SIG-M5 (cell line): ENCODE data around the gene NSL1.
"Not testable (repeated sequence)": the region's sequence is repeated elsewhere in the genome, so short reads cannot be mapped to it uniquely, and the experiment has no call there.

Experiments
- DNase-seq: peaks from one replicate; lab custom pipeline; 2025; lab: John Stamatoyannopoulos, UW

The NSL1 gene

DNA sequence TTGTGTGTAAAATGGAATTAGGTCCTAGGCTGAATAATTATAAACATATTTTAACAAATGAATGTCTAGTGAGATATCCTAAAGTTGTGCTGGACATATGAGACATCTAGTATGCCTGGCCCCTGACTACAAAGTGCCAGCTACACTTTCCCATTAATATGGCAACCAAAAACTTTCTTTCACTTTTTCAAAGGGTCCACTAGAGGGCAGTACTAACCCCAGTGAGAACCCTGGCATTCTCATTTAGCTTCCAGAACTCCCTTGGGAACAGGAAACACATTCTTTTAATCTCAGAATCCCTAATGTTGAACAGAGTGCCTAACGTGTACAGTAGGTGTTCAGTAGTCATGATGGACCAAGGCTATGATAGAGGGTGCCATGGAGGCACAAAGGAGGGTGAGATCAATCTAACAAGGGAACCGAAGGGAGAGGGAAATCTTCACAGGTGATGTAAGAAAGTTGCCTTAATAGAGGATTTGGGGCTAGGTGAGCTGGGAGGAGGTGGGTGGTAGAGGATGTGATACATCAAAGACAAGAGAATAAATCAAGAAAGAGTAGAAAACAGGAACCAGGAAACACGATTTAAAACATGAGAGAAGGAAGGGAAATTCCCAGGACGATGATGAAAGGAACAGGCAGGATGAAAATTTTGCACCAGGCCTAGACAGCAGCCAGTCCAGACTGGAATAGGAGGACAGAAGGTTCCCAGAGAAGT lies 41.6 kb downstream of the NSL1 start:
- DNase-seq, result no peak

DNA sequence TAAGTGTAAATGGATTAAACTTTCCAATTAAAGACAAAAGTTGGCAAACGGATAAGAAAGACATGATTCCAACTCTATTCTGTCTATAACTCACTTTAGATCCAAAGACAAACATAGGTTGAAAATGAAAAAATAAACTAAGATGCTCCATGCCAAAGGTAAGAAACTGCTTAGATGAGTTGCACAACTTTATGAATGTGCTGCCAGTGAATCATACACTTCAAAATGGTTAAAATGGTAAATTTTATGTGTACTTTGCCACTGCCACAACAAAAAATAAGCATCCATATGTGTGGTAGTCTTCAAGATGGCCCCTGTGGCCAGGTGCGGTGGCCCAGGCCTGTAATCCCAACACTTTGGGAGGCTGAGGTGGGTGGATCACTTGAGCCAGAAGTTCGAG lies 45.0 kb downstream of the NSL1 start:
- no peak for DNase-seq

DNA sequence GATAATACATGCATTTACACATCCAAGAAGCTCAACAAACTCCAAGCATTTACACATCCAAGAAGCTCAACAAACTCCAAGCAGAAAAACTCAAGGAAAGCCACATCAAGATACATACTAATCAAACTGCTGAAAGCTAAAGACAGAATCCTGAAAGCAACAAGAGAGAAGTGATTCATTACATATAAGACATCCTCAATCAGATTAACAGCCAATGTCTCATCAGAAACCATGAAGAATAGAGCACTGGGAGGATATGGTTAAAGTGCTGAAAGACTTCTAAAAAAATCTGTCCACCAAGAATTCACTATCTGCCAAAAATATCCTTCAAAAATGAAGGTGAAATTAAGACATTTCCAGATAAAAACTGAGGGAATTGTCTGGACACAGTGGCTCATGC lies 46.3 kb downstream of the NSL1 start:
- no peak for DNase-seq

- DNase-seq, result no peak
These were observed 47.6 kb downstream of the NSL1 start for GRCh38 chr1:212743901-212744475.

GRCh38 chr1:212738330-212738729 lies 53.2 kb downstream of the NSL1 start:
- DNase-seq, result no peak

- DNase-seq, result no peak
These were observed 54.0 kb downstream of the NSL1 start for GRCh38 chr1:212737559-212737958.

DNA sequence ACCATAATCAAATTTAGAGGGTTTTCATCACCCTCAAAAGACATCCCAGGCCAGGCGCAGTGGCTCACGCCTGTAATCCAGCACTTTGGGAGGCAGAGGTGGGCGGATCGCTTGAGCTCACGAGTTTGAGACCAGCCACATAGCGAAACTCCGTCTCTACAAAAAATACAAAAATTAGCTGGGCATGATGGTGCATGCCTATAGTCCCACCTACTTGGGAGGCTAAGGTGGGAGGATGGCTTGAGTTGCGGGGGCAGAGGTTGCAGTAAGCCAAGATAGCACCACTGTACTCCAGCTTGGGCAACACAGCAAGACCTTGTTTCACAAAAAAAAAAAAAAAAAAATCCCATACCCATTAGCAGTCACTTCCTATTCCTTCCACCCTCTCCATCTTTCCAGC lies 58.5 kb downstream of the NSL1 start:
- no peak for DNase-seq

- DNase-seq, result no peak
These were observed 59.9 kb downstream of the NSL1 start for GRCh38 chr1:212731630-212732029.

GRCh38 chr1:212728606-212729005 lies 63.0 kb downstream of the NSL1 start:
- DNase-seq, result no peak

DNA sequence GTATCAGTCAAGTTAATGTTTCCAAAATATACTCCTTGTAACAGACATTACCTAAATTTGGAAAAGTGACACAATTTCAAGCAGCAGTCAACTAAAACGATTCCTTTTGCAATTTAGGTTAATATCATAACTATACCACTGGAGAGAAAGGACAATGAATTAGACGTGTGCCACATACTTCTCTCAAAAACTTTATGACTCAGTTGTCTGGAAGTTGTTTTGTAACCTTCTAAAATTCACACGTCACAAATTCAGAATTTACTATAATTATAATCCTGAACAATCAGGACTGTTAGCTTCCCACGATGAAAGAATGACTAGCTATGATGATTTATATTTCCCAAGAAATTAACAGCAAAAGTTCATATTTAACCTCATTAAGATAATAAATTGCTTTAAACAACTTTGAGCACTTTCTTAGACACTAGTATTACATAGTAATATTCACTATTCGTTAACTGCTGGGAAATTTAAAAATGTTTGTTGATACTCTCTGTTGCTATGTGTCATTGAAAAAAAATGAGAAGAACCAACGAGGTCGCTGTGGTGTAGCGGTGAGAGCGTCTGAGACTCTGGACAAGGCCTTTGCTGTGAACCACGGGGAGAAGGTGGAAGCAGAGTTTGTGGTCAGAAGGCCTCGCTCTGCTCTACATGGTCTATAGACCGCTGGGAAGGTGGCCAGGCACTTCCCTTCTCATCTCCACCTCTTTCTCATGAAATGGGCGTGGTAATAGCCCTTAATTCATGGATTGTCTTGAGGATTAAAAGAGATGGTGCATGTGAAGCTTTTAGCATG lies 64.0 kb downstream of the NSL1 start:
- DNase-seq, result no peak

- DNase-seq, result not testable (repeated sequence)
These were observed 66.9 kb downstream of the NSL1 start for GRCh38 chr1:212724679-212725078.

DNA sequence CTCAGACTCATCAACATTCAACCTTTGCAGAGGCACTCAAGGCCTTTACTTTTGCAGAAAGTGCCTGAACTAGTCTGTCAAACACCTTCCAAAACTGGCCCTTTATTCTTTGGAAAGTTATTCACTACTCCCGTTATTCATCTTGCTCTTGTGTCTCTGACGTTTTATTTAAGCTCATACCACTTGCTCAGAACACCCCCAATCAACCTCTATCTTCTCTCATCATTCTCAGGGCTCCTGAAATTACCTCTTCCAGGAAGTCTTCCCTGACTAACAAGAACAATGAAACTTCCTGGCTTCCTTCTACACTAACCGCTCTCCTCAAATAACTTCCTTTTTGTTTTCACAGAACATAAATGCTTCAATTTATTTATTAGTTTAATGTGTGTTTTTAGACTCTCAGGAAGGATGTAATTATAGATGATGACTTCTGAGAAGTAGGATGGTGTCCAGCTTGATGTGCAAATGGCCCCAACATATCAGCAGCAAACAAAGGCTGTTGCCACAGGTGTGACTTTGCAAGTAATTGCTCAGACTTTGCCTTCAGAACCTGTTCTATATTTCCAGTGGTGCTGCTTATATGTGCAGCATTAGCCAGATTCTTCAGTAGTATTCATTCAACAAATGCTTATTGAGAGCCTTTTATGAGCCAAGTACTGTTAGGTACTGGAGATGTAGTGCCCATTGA lies 69.2 kb downstream of the NSL1 start:
- DNase-seq, result no peak

- DNase-seq, result no peak
These were observed 70.0 kb downstream of the NSL1 start for GRCh38 chr1:212721388-212722247.

- no peak for DNase-seq
These were observed 71.9 kb downstream of the NSL1 start for GRCh38 chr1:212719633-212720032.

DNA sequence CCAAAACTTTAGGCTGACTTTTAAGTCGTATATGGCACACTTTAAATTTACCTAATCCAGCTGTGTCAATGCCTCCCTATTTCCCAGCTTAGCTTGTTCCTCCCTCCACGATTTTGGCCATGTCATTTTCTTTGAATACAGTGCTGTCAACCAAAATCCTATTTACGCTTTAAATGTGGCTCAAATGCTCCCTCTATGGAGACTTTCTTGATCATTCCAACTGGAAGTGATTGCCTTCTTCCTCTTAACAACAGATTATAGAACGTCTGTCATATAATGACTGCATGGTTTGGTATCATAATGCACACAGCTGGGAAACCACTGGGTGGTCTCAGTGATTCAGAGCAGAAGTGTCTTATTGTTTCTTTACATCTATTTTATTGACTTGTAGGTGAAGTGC lies 73.1 kb downstream of the NSL1 start:
- DNase-seq, result no peak

- no peak for DNase-seq
These were observed 75.4 kb downstream of the NSL1 start for GRCh38 chr1:212716161-212716560.

GRCh38 chr1:212713465-212714136 lies 78.0 kb downstream of the NSL1 start:
- no peak for DNase-seq

- DNase-seq, result no peak
These were observed 78.9 kb downstream of the NSL1 start for GRCh38 chr1:212712451-212713303.

DNA sequence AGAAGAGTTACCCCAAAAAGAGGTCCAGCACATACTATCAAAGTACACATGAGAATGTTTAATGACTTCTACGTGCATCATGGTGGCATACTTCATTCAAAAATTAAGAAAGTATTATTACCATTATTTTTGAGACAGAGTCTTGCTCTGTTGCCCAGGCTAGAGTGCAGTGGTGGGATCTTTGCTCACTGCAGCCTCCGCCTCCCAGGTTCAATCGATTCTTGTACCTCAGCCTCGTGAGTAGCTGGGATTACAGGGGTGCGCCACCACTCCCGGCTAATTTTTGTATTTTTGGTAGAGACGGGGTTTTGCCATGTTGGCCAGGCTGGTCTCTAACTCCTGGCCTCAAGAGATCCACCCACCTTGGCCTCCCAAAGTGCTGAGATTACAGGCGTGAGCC lies 79.6 kb downstream of the NSL1 start:
- DNase-seq, result not testable (repeated sequence)

- DNase-seq, result no peak
These were observed 81.0 kb downstream of the NSL1 start for GRCh38 chr1:212710566-212710965.
